ELF-1 (cell line): ENCODE measurements around the gene CDC20B.
A peak's percentile ranks its signal among the peaks of the same experiment; 100 is the strongest.
"Not testable (repeated sequence)": the region's sequence is repeated elsewhere in the genome, so short reads cannot be mapped to it uniquely, and the experiment has no call there.

Source experiments
- DNase-seq: peaks from one replicate; pipeline ENCODE4 v3.0.0-alpha.2; 2016; ENCODE audit warnings: low read depth, low spot score

Gene CDC20B

GRCh38 chr5:55160493-55161209 lies 12.3 kb downstream of the CDC20B start:
- DNase-seq = peak; percentile 79

DNA sequence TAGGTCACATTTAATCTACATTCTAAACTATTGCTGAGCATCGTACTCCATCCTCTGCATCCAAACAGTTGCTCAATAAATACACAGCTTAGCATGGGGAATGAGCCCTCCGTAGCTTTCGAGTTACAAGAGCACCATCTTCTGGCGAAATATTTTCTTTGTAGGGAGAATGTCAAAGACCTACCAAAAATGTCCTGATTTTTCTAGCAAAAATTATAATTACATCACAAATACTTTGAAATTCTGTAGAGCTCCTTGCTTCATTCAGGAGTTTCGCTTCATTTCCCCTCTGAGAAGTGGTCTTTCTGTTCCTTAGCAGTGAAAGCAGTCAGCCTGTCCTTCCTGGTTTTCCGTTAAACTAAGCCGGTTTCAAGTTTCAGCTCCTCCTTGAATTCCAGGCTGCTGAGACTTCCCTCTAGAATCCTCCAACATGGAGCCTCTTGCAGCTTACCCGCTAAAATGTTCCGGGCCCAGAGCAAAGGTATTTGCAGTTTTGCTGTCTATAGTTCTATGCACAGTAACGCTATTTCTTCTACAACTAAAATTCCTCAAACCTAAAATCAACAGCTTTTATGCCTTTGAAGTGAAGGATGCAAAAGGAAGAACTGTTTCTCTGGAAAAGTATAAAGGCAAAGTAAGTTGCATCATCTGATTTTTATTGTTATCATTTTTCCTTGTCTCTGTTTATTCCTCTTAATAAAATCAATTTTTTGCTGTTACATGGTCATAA lies 13.0 kb downstream of the CDC20B start, which contains the start of gene GPX8:
GPX8 (plus strand) TSS at position 409 of the 730 bp plus-strand sequence; CDS start at position 431, 22 bp downstream.
- peak; percentile 85 for DNase-seq

GRCh38 chr5:55154873-55155272 lies 18.1 kb downstream of the CDC20B start:
- DNase-seq = no peak

GRCh38 chr5:55151923-55152842 lies 20.8 kb downstream of the CDC20B start:
- no peak for DNase-seq

- DNase-seq = no peak
These were observed 23.6 kb downstream of the CDC20B start for GRCh38 chr5:55149308-55149795.

DNA sequence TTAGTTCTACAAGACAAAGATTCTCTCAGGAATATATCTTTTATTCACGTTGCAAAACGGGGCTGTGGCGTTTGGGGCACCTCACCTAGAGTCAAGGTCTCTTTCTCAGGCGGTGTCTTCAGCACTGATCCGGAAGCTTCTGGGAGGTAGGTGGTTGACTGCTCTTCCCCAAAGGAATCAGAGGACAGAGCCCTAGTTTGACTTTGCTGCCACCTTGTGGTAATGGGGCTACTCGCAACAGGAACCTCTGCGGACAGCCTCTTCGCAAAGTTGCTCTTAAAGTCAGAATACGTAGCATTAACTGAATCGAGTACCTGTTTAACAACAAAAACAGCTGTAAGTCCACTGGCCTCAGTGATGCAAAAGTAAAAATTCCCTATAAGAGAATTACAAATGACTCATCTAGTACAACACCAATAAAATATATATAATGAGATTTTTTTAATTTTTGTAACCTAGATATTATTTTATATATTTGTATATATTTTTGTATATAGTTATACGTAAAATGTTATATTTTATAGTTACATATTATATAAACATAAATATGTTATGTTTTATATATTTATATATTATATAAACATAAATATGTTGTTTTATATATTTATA lies 26.3 kb downstream of the CDC20B start:
- peak; percentile 96 for DNase-seq

DNA sequence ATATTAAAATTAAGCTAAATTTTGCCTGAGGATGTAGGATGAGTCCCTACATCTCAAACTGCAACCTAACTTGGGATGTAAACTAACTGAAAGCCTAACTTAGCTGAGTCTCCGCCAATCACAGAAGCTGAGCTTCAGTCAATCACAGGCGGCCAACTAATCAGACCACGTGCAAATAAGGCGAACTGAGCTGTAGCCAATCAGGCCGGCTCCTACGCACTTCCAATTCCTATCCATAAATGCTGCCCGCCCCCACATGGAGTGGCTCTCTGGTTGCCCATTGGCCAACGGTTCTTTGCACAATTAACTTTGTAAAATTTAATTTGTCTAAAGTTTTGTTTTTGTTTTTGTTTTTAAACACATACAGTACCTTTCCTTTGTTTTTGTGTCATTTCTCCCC lies 26.9 kb downstream of the CDC20B start:
- DNase-seq = no peak

- no peak for DNase-seq
These were observed 29.4 kb downstream of the CDC20B start for GRCh38 chr5:55143624-55144023.

GRCh38 chr5:55141945-55142690 lies 30.9 kb downstream of the CDC20B start:
- DNase-seq = no peak

GRCh38 chr5:55140908-55141665 lies 31.9 kb downstream of the CDC20B start:
- DNase-seq = peak; percentile 24

DNA sequence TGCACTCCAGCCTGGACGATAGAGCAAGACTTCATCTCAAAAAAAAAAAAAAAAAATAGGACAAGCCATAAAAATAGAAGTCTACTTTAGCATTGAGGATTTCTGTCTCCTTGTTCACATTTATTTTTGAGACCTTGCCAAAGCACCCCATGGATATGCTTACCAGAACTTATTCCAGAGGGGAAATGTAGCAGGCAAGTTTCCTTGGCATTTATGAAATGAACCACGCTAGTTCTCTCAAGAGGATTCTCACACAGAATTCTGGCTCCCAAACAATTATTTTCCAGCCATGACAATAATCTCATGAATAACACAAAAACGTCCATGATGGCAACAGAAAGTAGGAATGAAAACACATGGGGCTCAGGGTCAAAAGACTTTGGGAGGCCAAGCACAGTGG lies 36.5 kb downstream of the CDC20B start:
- DNase-seq = no peak

- no peak for DNase-seq
These were observed 38.8 kb downstream of the CDC20B start for GRCh38 chr5:55134053-55134722.

DNA sequence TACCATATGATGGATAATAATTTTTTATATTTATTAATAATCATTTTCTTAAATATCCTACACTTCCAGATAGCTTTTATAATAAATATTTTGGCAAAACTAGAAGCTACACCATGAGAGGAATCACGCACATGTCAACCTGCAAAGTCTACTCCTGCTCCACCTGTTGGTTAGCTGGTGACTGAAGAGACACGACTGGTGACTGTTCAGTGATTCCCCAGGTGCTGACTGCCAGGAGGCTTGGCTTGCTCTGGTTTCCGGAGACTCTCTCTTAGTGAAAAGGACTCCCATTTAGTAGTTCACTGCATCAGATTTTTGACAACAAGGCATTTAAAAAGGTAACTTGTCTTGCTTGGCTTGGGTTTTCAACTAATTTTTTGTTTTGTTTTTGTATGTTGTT lies 49.6 kb downstream of the CDC20B start:
- DNase-seq = no peak

DNA sequence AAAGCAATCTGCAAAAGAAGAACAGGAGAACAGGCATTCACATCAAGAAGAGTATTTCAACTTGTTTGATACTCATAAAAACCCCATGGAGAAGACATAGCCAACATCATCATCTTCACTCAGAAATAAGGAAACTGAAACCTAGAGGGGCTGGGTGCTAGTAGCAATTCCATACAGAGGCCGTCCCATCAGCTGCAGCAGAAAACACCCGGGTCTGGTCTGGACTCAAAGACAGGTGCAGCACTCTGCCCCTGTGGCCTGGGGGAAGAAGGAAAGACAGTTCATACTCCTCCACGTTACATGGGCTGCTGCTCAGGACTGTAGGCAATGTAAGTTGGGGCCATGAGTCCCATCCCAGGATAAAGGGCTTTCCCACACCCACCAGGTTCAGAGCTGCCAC lies 58.9 kb downstream of the CDC20B start:
- DNase-seq = no peak

- no peak for DNase-seq
These were observed 59.6 kb downstream of the CDC20B start for GRCh38 chr5:55113327-55113726.

- DNase-seq = no peak
These were observed 62.8 kb downstream of the CDC20B start for GRCh38 chr5:55110217-55110616.

- peak; percentile 8 for DNase-seq
These were observed 64.3 kb downstream of the CDC20B start for GRCh38 chr5:55108661-55109060.

DNA sequence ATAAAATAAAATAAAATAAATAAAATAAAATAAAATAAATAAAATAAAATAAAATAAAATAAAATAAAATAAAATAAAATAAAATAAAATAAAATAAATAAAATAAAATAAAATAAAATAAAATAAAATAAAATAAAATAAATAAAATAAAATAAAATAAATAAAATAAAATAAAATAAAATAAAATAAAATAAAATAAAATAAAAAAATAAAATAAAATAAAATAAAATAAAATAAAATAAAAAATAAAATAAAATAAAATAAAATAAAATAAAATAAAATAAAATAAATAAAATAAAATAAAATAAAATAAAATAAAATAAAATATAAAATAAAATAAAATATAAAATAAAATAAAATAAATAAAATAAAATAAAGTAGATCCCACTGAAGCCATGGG lies 67.0 kb downstream of the CDC20B start:
- not testable (repeated sequence) for DNase-seq

DNA sequence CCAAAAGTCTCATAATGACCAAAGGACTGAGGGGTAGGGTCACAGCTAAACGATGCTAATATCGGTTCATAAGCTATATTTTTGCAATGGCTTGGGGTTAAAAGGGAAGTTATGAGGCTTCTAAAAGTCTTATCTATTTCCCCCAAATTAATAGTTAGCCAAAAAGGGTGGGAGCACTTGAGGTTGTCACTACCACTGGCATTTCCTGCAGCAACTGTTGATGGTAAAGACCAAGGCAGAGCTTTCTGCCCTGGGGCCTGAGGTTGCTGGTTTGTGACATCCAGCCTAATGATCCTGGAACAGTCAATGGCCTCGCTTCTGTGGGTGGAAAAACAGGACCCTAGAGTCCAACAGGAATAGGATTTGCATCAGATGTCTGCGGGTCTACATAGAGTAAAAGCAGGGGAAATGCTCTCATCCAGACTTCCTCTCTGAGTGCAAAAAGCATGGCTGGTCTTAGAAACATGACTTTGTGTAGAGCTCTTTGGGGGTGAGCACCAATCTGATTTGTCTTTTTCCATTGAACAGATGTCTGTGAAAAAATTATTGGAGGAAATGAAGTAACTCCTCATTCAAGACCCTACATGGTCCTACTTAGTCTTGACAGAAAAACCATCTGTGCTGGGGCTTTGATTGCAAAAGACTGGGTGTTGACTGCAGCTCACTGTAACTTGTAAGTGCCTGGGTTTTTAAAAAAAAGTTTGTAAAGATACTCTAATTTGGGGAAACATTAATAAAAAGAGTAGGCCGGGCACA lies 67.9 kb downstream of the CDC20B start:
- DNase-seq = peak; percentile 5
